Panc1 (cell line): ENCODE data around the gene SCYGR4. TPM values are rescaled to one million over a fixed set of nuclear protein-coding genes. Genes with fewer than 3 reads are reported as not detected.

ENCODE experiments used
- ATAC-seq: fragments of 200-7000 bp; cut with Tn5 transposase; 2 replicates; pipeline ENCODE4 v1.9.1; 2020; ENCODE audit warnings: mild to moderate bottlenecking, moderate library complexity
- BruUV-seq: library from RNA; stranded (reverse); fragments of 400-500 nt; replicated peaks from 2 replicates; lab custom pipeline; 2021; lab: Mats Ljungman, UMichigan
- CTCF ChIA-PET: fragments of 300-600 bp; sonication (Branson Sonifier 250); formaldehyde crosslinking; loops from one replicate; lab custom pipeline; 2022; ENCODE audit warnings: antibody characterized with exemption; lab: Charles Lee
- POLR2A ChIA-PET: fragments of 300-600 bp; sonication (Branson Sonifier 250); formaldehyde crosslinking; loops from one replicate; lab custom pipeline; 2022; ENCODE audit warnings: antibody characterized with exemption; lab: Charles Lee
- DNase-seq: peaks from one replicate; pipeline ENCODE4 v3.0.0-alpha.2; 2010; ENCODE audit warnings: low read depth, low spot score
- H3K27ac ChIP-seq: 2 replicates; pipeline ENCODE4 v1.5.1; 2011; ENCODE audit warnings: mild to moderate bottlenecking, low read length, inconsistent platforms
- H3K27me3 ChIP-seq: fragments of 200-500 bp; sonication (Bioruptor generic); 2 replicates; pipeline ENCODE4 v1.6.0; 2014; ENCODE audit warnings: low read length, inconsistent platforms; ENCODE audit not compliant: control insufficient read depth, insufficient read depth
- H3K36me3 ChIP-seq: fragments of 200-500 bp; sonication (Bioruptor generic); 2 replicates; pipeline ENCODE4 v1.5.1; 2014; ENCODE audit warnings: inconsistent platforms, mild to moderate bottlenecking, low read length, moderate library complexity; ENCODE audit not compliant: control insufficient read depth, insufficient read depth
- H3K4me1 ChIP-seq: 2 replicates; pipeline ENCODE4 v1.5.1; 2011; ENCODE audit warnings: inconsistent platforms, mild to moderate bottlenecking, low read length, moderate library complexity; ENCODE audit not compliant: control insufficient read depth, insufficient read depth
- H3K4me3 ChIP-seq, 2 experiments: 2 replicates each; pipeline ENCODE4 v1.5.1; 2011 to 2012; ENCODE audit warnings: low read depth in 2 of 2, low read length in 2 of 2, mild to moderate bottlenecking in 2 of 2, inconsistent platforms in 1 of 2, moderate library complexity in 1 of 2
- H3K9me3 ChIP-seq: fragments of 200-500 bp; sonication (Bioruptor generic); 2 replicates; pipeline ENCODE4 v1.5.1; 2014; ENCODE audit warnings: low read depth, mild to moderate bottlenecking, inconsistent platforms, low read length, moderate library complexity; ENCODE audit not compliant: control insufficient read depth, insufficient read depth
- CTCF ChIP-seq: fragments of 450-650 bp; IDR thresholded peaks from 2 replicates; pipeline ENCODE4 v1.5.1; 2017; ENCODE audit warnings: mild to moderate bottlenecking
- POLR2AphosphoS5 ChIP-seq: IDR thresholded peaks from 2 replicates; pipeline ENCODE4 v1.6.1; 2012; ENCODE audit warnings: mild to moderate bottlenecking, low read depth, low read length, moderate library complexity
- REST ChIP-seq, 2 experiments: IDR thresholded peaks; 2 replicates each; pipeline ENCODE4 v1.6.1; 2011 to 2012; ENCODE audit warnings: low read depth in 2 of 2, control low read depth in 1 of 2, low read length in 1 of 2, mild to moderate bottlenecking in 1 of 2, moderate library complexity in 1 of 2; ENCODE audit not compliant: insufficient read depth in 1 of 2
- SIN3A ChIP-seq: IDR thresholded peaks from 2 replicates; pipeline ENCODE4 v1.6.1; 2012; ENCODE audit warnings: low read depth, mild to moderate bottlenecking, low read length, moderate library complexity, borderline replicate concordance; ENCODE audit not compliant: insufficient read depth
- TCF7L2 ChIP-seq: IDR thresholded peaks from 2 replicates; pipeline ENCODE4 v1.6.1; 2011; ENCODE audit warnings: mild to moderate bottlenecking, low read depth, low read length, inconsistent platforms
- in situ Hi-C: cut with HindIII; loops from 2 replicates; pipeline ENCODE4 v1.10.0; 2016; ENCODE audit warnings: low sequenced_read_pairs, low pct_unique_long_range_greater_than_20kb
- intact Hi-C: fragments of 100-400 bp; cut with micrococcal nuclease; formaldehyde crosslinking; loops from one replicate; pipeline ENCODE4 v1.10.0; 2022; ENCODE audit not compliant: unreplicated experiment
- total RNA-seq: library from RNA; stranded (reverse); gene quantifications from one replicate; pipeline ENCODE4 v1.2.1, GENCODE V29; 2021; ENCODE audit not compliant: unreplicated experiment

SCYGR4 gene
- total RNA-seq, 1 experiment from 2014 or later = not detected

GRCh38 chr2:227623226-227623625 is 5.9 kb downstream of the SCYGR4 start:
- ATAC-seq (no peak), DNase-seq (no peak)
- in situ Hi-C loops = no loop called here
- CTCF ChIA-PET = no interaction called here
- Histone ChIP-seq H3K36me3 (no peaks in the 10 kb centered on the region), H3K9me3 (no peaks in the 10 kb centered on the region), H3K27ac (no peak overlapping the region), H3K4me1 (no peaks in the 10 kb centered on the region), H3K27me3 (0 out of 2 replicates have a peak, but pooled peaks cover 2% of the 10 kb centered on the region), H3K4me3 (no peak overlapping the region)
- TF ChIP-seq POLR2AphosphoS5 = no peak
- TF ChIP-seq TCF7L2 = no peak
- no peak for TF ChIP-seq CTCF
- no peak for TF ChIP-seq SIN3A
- TF ChIP-seq REST (IDR thresholded peaks at IDR 0.05; ENCODE audit: insufficient read depth in 1 of 2, low read depth in 2 of 2, low read length in 1 of 2) = no peak
- BruUV-seq = no TSS peak
- POLR2A ChIA-PET = no interaction called here
- intact Hi-C loops = no loop called here

- intact Hi-C loops = no loop called here
- peaks cover 4% of the 10 kb centered on the region; the same call in 1 of the 2 replicates for H3K27me3 ChIP-seq
- H3K27ac ChIP-seq = no peak overlapping the region
- no peak overlapping the region for H3K4me3 ChIP-seq
- no peaks in the 10 kb centered on the region for H3K9me3 ChIP-seq
- H3K36me3 ChIP-seq = no peaks in the 10 kb centered on the region
- in situ Hi-C loops = no loop called here
- CTCF ChIA-PET = no interaction called here
- H3K4me1 ChIP-seq = no peaks in the 10 kb centered on the region
- DNase-seq (no peak), ATAC-seq (no peak)
- no TSS peak for BruUV-seq
- POLR2A ChIA-PET = no interaction called here
- TF ChIP-seq POLR2AphosphoS5 = no peak
- no peak for TF ChIP-seq TCF7L2
- TF ChIP-seq REST (IDR thresholded peaks at IDR 0.05; ENCODE audit: insufficient read depth in 1 of 2, low read depth in 2 of 2, low read length in 1 of 2) = no peak
- TF ChIP-seq CTCF = no peak
- no peak for TF ChIP-seq SIN3A
Measured at GRCh38 chr2:227625420-227625819, 8.1 kb downstream of the SCYGR4 start.
